Upper lobe of left lung (tissue), 6 donors: Measurements from ENCODE around the gene ABR. TPM values are rescaled to one million over a fixed set of nuclear protein-coding genes. Genes with fewer than 3 reads are reported as not detected.
"Not testable (repeated sequence)": the region's sequence is repeated elsewhere in the genome, so short reads cannot be mapped to it uniquely, and the experiment has no call there.

Experiments
- ATAC-seq, 2 donors: fragments of 200-7000 bp; cut with Tn5 transposase; one replicate each; pipeline ENCODE4 v1.9.1; 2022; ENCODE audit warnings: mild to moderate bottlenecking in 2 of 2, moderate library complexity in 2 of 2; ENCODE audit not compliant: low FRiP score in 2 of 2
- DNase-seq, 2 donors: peaks; one replicate each; pipeline ENCODE4 v3.0.0-alpha.2; 2019 to 2020
- H3K27ac ChIP-seq, 4 donors: fragments of 200-600 bp; sonication (generic); one replicate each; pipeline ENCODE4 v1.5.1; 2016 to 2019
- H3K27me3 ChIP-seq, 4 donors: fragments of 200-600 bp; sonication (generic); one replicate each; pipeline ENCODE4 v1.5.1; 2017 to 2019
- H3K36me3 ChIP-seq, 4 donors: fragments of 200-600 bp; sonication (generic); one replicate each; pipeline ENCODE4 v1.5.1; 2016 to 2019
- H3K4me1 ChIP-seq, 4 donors: fragments of 200-600 bp; sonication (generic); one replicate each; pipeline ENCODE4 v1.5.1; 2018 to 2019
- H3K4me3 ChIP-seq, 4 donors: fragments of 200-600 bp; sonication (generic); one replicate each; pipeline ENCODE4 v1.5.1; 2017 to 2019; ENCODE audit warnings: mild to moderate bottlenecking in 2 of 4, moderate library complexity in 1 of 4
- H3K9me3 ChIP-seq, 4 donors: fragments of 200-600 bp; sonication (generic); one replicate each; pipeline ENCODE4 v1.5.1; 2018 to 2019
- CTCF ChIP-seq, 6 experiments: fragments of 450-650 bp in 4 of 6; fragments of 200-600 bp in 2 of 6; sonication (generic) in 2 of 6; IDR thresholded peaks; one replicate each; pipeline ENCODE4 v1.5.1; 2016 to 2019; ENCODE audit warnings: antibody characterized with exemption in 6 of 6
- EP300 ChIP-seq, 4 donors: sonication (generic); formaldehyde crosslinking; IDR thresholded peaks; one replicate each; pipeline ENCODE4 v1.5.1; 2017; ENCODE audit warnings: antibody characterized with exemption in 4 of 4, control low read depth in 2 of 4
- POLR2A ChIP-seq, 4 donors: fragments of 450-650 bp; IDR thresholded peaks; one replicate each; pipeline ENCODE4 v1.5.1; 2016 to 2017; ENCODE audit warnings: antibody characterized with exemption in 4 of 4, mild to moderate bottlenecking in 2 of 4
- POLR2AphosphoS5 ChIP-seq, 2 donors: sonication (generic); formaldehyde crosslinking; IDR thresholded peaks; one replicate each; pipeline ENCODE4 v1.5.1; 2017; ENCODE audit warnings: antibody characterized with exemption in 2 of 2
- WGBS, 2 donors: methylation state at CpG; one replicate each; pipeline ENCODE4 v1.1.5; 2017 to 2018; 5-methylcytosine and 5-hydroxymethylcytosine counted together
- total RNA-seq, 6 donors: library from RNA; depleted of rRNA in 4 of 6; stranded (reverse); fragments of >200 nt in 4 of 6; gene quantifications; one replicate each; pipeline versions ENCODE4 v1.1.0 to v1.2.1, GENCODE V29; 2016 to 2021
- donor health status: DM: no; HTN: no; CAD: no; lungs with moderate emphysema.
- donor health status: DM: no; HTN: yes; CAD: no; lungs with severe emphysema.

ABR gene
- total RNA-seq, 6 donors from 2014 or later, result 117 to 645 (median 206) TPM

DNA sequence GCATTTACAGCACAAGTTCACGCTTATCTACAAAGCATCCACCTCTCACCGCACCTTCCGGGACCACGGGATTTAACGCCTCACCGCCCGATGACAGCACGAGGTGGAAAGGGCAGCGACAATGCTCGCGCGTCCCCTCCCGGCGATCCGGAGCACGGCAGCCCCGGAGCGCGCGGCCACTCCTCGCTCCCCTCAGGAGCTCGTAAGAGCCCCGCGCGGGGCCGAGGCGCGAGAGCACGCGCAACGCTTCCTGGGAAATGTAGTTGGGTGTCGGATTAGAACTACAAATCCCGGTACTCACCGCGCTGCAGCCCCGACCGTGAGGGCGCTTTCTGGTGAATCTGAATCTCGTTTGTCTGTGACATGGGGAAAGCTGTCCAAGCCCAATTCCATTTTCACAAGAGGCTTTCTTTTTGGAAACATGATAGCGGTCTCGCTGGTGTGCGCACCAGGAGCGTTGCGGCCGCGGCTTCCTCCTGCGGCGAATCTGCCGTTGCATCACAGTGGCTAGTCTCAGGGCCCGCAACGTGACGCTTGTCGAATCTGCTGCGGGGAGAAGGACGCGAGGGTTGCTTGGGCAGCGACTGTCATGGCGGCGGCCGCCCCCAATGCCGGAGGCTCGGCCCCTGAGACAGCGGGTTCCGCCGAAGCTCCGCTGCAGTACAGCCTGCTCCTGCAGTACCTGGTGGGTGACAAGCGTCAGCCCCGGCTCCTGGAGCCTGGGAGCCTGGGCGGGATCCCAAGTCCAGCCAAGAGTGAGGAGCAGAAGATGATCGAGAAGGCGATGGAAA is 183.0 kb downstream of the ABR start, which contains the start of gene TIMM22:
TIMM22 (plus strand) TSS at position 576 of the 791 bp plus-strand sequence; CDS start at position 590, 14 bp downstream.
- Histone ChIP-seq H3K9me3 (no peaks in the 10 kb centered on the region), H3K27ac (peak within 1 kb of the TSS; percentile 83 to 90 (median 88)), H3K4me1 (peaks cover 31 to 49% (median 33%) of the 10 kb centered on the region in 4 donors), H3K27me3 (no peaks in the 10 kb centered on the region), H3K36me3 (peaks cover 4 to 23% (median 15%) of the 10 kb centered on the region in 4 donors), H3K4me3 (peak within 1 kb of the TSS; percentile 85 to 100 (median 95))
- DNase-seq (peak; percentile 93 to 98), ATAC-seq (peak; percentile 98 to 99)
- 1% methylated on average over 26 to 49 of the region's 71 CpGs for WGBS, 2 donors
- peak; percentile 95 to 98 (median 97) for TF ChIP-seq CTCF (IDR thresholded peaks at IDR 0.05)
- TF ChIP-seq EP300 (IDR thresholded peaks at IDR 0.05), result peak in 1 of 4 donors; percentile 53
- TF ChIP-seq POLR2A (IDR thresholded peaks at IDR 0.05), result peak in 3 of 4 donors; percentile 53 to 87 (median 57)
- peak; percentile 83 to 89 for TF ChIP-seq POLR2AphosphoS5 (IDR thresholded peaks at IDR 0.05)

DNA sequence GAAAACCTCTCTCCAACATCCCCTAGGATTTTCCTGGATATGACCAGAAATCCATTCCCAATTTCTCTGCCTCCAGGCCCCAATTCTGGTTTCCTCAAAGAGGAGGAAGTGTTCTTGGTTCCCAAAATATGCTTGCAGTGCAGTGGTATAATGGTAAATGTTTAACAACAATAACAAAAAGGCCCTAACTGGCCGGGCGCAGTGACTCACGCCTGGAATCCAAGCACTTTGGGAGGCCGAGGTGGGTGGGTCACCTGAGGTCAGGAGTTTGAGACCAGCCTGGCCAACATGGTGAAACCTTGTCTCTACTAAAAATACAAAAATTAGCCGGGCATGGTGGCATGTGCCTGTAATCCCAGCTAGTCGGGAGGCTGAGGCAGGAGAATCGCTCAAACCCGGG is 184.5 kb downstream of the ABR start:
- not testable (repeated sequence) for H3K4me3 ChIP-seq, H3K9me3 ChIP-seq, H3K27me3 ChIP-seq, H3K27ac ChIP-seq, ATAC-seq, DNase-seq
- peaks cover 18 to 35% (median 19%) of the 10 kb centered on the region in 4 donors for H3K4me1 ChIP-seq
- H3K36me3 ChIP-seq, result peaks cover 0 to 11% (median 6%) of the 10 kb centered on the region in 4 donors
- 75 to 81% methylated on average over 8 of the region's 8 CpGs for WGBS, 2 donors

DNA sequence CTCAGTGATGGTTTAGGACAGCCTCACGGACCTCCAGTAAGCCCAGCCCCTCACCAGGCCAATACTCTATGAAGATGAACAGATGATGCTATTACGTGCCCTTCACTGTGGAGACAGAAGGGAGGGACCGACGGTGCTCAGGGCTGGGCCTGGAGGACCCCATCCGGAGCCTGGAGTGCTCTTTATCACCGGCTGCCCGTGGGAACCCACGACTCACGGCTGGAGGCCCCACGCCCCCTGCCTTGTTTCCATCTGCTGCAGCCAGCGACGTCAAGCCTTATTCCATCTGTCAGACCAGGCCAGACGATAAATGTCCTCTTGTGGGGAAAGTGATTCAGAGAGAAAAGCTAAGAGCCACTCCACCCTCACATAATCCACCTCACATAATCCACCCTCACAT is 186.8 kb downstream of the ABR start:
- Histone ChIP-seq H3K36me3 (no peaks in the 10 kb centered on the region), H3K4me1 (peaks cover 6 to 15% (median 8%) of the 10 kb centered on the region in 4 donors), H3K27ac (no peak overlapping the region), H3K4me3 (no peak overlapping the region), H3K27me3 (no peaks in the 10 kb centered on the region), H3K9me3 (no peaks in the 10 kb centered on the region)
- WGBS, 2 donors, result 61 to 82% methylated on average over 12 to 13 of the region's 13 CpGs
- ATAC-seq (no peak), DNase-seq (no peak)
- TF ChIP-seq EP300 (IDR thresholded peaks at IDR 0.05), result no peak
- no peak for TF ChIP-seq CTCF (IDR thresholded peaks at IDR 0.05)
- no peak for TF ChIP-seq POLR2A (IDR thresholded peaks at IDR 0.05)
- no peak for TF ChIP-seq POLR2AphosphoS5 (IDR thresholded peaks at IDR 0.05)

GRCh38 chr17:988561-988960 is 191.2 kb downstream of the ABR start:
- ATAC-seq, result no peak
- no peaks in the 10 kb centered on the region for H3K9me3 ChIP-seq
- WGBS, 2 donors, result 84 to 94% methylated on average over 10 to 11 of the region's 11 CpGs

More at GRCh38 chr17:988561-988960, 191.2 kb downstream of the ABR start:
- TF ChIP-seq POLR2AphosphoS5 (IDR thresholded peaks at IDR 0.05) (no peak), EP300 (IDR thresholded peaks at IDR 0.05) (no peak), POLR2A (IDR thresholded peaks at IDR 0.05) (no peak), CTCF (IDR thresholded peaks at IDR 0.05) (no peak)
- DNase-seq, result no peak
- Histone ChIP-seq H3K27me3 (no peaks in the 10 kb centered on the region), H3K4me1 (no peaks in the 10 kb centered on the region), H3K36me3 (no peaks in the 10 kb centered on the region), H3K27ac (no peak overlapping the region), H3K4me3 (no peak overlapping the region)
